Measurements from ENCODE around the gene SCRN2.

SCRN2 gene

DNA sequence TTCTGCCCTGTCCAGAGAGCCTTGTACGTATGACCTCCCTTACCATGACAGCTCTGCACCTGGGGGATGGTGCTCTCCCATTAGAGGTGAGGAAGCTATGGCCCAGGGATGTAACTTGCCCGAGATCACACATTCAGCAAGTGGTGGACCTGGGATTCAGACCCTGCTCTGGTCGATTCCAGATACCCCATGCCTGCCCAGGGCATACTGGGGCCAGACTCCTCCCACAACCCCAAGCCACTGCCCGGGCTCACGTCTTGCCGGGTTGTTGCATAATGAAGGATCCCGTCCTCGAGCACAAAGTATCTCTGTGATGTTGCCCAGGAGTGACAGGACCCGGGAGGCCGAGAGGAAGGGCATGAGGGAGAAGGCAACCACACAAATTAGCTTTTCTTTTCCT, 21.6 kb downstream of the SCRN2 start:
- no peak for DNase-seq

DNA sequence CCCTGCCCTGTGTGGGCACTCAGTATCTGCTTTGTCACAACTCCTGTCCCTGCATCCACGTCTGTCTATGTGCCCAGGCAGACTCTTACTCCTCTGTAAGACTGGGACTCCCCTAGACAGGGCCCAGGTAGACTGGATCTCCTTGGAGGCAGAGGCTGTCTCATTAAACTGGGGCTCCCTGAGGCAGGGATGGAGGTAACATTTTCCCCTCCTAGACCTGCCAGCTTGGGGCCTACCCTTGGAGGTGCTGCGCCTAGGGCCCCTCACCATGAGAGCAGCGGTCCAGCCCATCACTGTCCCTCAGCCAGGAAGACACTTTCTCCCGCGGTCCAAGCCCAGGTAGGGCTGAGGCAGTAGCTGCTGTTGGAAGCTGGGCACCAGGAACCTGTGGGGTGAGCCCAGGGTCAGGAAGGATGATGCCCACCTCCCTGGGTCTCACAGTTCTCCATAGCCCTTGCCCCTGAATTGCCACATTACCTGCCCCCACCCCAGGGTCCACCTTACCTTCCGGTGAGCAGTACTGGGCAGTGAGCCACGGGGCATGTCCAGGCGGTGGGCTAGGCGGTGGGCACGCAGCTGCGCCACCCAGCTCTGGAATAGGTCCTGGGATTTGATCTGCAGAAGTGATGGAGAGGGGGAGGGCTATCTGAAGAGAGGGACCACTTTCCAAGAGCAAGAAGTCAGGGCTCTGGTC, 22.9 kb downstream of the SCRN2 start:
- DNase-seq: no peak

DNA sequence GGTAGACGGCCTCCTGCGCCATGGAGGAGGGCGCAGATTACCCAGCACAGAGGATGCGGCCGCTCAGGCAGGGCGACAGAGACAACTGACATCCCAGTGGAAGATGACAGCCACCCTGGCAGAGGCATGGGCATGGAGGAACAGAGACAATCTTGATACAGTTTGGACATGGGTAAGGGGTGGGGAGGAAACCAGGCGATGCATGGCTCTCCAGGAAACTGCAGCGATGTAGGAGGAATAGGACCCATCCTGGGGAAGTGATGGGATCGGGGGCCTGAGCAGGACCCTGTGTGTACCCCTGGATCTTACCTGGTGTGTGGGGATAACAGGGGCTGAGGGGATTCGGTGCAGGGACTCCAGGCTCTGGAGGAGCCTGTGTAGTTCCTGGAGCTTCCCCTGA, 24.1 kb downstream of the SCRN2 start:
- no peak for DNase-seq

DNA sequence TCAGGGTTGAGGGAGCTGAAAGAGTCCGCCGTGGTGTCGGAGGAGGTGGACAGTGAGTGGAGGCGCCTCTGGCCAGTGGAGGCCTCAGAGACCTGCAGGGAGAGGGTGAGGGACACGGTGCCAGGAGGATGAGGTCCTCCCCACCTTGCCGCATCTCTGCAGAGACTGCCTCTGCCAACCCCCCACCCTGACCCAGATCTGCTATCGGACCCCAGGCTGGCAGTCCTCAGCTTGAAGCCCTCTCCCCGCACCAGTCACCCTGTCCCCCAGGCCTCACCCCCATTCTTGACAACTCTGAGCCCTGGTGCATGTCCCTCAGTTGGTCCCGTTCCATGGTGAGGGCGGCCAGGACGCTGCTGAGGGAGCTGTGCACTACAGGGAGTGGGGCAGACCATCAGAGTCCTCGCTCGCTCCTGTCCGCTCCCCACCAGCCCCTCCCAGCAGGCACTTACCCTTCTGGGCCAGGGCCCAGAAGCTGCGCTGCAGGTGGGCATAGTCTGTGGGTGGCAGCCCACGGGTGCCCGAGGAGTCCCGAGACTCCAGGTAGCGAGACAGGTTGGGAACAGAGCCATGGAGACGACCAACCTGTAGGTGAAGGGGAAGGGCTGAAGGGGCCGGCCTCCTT, 24.9 kb downstream of the SCRN2 start:
- DNase-seq: no peak

DNA sequence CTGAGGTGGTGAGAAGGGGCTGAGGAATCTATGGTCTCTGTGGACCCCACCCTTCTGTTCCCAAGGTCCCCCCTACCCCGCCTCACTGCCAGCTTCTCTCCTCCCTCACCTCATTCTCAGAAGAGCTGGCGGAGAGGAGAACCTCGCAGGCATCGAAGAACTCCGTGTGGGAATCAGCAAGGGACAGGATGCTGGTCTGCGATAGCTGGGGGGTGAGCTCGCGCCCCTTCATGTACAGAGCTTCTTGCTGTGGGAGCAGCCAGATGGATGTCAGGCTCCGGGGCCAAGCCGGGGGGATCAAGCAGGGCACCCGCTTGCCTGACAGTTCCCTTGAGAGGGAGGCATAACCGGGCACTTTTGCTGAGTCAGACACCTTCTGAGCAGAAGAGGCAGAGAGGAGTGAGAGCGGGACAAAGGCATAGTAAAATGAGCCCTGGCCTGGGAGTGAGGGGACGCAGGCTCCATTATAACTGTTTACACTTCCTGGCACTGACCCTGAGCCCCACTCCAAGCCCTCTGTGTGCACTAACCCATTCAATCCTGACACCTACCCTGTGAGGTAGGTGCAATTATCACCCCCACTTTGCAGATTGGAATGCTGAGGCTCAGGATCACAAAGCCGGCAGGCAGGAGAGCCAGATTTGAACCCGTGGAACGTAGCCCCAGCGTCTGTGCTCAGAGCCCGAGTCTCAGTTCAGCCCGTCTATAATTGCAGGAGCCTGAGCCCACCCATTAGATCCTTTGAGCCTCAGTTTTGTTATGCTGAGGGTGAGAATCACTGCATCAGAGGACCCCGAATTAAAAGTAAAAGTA, 25.8 kb downstream of the SCRN2 start:
- no peak for DNase-seq

DNA sequence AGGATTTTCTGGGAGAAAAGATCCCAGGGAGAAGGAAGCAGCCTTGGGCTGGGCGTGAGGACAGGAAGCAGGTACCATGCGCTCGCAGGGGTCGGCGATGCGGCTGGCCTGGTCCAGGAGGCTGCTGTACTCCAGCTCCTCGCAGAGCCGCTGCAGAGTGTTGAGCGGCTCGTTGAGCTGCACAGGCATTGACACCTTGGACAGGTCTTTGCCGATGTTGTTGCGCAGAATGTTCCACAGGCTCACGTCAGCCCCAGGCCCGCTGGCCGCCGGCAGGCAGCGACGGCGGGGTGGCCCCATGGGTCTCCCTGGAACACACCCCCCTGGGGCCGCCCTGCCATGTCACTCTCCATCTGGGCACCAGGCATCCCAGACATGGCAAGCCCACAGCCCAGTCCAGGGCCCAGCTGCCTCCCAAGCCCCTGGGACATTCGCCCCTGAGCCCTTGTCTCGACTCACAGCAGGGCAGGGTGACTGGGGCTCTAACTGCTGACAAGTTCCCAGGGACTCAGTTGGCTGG, 27.5 kb downstream of the SCRN2 start:
- DNase-seq: no peak

DNA sequence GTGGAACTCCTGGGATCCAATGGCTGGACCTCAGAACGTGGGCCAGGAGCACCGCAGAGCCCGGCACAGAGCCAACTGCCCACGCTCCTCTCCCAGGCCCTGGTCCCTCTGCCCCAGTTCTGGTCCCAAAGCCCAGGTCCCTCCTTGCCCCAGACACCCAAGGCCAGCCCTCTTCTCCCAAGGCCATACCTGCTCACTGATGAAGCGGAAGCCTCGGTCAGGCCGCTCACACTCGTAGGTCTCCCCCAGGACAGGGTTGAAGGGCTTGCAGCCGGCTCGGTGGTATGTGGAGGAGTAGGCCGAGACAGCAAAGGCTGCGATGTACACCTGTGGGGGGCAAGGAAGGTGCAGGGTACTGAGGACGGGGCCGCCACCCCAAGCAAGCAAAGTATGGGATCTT, 28.0 kb downstream of the SCRN2 start:
- DNase-seq: no peak

DNA sequence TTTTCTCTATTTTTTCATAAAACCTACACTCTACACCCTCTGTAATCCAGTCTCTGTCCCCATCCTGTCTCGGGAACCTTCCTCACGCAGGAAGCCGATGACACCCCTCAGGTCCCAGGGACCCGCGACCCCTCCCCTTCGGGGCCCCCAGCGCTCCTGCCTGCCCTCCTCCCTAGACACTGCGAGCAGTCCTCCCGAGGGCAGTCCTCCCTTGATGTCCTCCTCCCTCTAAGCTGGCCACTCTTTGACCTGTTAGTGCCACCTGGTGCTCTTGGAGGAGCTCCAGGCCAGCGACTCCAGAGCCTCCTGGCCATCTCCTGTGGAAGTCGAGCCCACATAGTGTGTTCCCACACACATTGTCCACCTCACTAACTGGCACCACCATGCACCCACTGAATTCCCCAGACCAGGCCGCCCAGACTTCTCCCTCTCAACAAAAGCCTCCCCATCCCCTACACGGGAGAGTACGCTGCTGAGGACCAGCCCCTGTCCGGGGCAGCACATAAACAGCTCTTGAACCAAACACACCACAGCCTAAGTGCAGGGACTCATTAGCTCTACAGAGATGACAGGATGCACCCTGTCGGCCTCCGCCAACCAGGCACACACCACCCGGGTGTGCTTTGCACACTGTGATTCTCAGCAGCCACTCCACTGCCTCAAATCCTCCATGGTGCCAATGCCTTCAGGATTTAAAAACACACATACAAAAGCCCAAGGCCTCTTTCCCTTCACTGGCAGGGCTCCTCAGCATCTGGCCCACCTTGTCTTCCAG, 28.7 kb downstream of the SCRN2 start:
- no peak for DNase-seq

GRCh38 chr17:47811709-47812108, 29.4 kb downstream of the SCRN2 start:
- no peak for DNase-seq

DNA sequence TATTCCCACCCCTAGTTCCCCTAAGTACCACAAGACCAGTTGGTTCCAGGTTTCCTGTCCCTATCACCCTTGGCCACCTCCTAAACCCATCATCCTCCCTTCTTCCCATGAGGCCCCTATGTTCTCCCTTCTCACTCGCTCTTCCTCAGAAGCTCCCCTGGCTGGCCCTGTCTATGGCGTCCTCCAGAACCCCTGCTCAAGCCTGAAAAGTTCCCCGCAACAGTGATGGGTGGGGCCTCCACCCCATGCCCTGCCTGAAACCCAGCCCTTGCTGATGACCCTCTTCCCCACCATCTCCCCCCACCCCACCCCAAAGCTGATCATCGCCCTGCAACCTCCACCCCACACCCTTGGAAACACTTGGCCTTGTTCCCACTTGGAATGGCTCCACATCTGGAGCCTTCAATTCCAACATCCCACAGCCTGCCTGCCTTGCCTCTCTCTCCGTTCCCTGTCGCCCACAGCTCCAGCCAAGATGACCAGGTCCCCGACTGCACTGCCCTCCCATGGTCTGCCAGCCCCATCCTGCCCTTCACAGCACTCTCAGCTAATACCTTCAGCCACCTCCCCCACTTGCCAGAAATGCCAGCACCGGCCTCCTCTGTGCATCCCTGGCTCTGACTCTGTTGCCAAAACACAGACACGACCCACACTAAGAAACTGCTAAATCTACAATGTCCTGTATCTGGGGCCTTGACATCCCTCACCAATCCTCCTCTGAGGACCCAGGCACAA, 30.0 kb downstream of the SCRN2 start:
- no peak for DNase-seq

GRCh38 chr17:47810200-47810821, 30.8 kb downstream of the SCRN2 start:
- peak; percentile 64 for DNase-seq

DNA sequence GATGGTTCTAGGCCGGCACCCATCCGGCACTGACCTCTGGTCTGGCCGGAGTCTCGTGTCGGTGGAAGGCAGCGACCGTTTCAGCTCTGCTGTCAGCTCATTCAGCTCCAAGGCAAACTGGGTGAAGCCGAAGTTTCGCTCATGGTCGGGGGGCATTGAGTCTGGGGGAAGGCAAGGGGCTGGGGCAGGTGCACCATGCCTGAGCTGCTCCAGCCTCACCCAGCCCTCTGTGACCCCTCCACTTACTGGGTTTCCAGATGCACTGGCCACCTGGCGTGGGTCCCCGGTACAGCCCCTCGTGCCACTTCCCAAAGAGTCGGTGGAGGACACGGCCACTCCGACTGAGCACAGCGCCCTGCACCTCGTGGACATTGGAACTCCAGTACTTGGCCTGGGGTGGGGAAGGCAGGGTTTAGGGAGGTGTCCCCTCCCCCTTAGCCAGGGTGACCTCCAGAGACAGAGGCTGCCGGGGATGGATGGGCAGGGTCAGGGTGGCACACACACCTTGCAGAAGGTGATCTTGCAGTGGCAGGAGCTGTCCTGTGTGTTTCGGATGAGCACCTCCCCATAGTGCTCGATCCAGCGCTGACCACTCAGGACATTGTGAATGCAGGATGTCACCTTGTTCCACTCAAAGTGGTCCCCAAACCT, 32.1 kb downstream of the SCRN2 start:
- no peak for DNase-seq

DNA sequence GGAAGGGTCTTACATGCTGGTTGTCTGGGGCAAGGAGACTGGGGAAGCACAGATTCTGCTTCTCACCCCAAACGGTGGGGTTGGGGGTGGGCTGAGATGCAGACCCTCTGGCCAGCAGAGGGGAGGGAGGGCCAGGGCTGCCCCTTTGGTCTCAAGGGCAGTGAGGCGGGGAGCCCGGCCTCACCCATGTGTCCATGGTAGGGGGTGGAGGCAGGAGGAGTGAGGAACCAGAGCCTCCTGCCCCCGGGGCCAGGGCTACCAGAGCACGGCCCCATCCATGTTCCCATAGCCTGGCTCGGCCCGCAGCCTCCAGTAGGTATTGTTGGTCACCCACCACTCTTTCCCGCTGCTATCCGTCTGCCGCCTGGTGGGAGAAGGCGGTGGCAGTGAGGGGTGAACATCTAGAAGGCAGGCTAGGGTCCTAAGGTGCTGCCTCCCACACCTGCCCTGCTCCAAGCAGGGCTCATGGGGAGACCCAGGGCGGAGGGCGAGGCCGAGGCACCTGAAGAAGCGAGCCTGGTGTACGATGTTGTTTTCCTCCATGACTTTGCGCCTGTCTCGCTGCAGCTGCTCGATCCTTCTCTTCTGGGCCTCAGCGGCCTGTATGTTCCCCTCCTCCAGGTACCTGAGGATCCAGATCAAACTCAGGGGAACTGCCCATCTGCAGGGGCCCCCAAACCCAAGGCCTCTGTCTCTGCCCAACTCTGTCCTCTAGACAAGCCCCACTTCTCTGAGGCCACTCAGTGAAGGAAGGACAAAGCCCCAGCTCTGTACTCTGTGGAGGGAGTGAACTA, 32.8 kb downstream of the SCRN2 start:
- no peak for DNase-seq

DNA sequence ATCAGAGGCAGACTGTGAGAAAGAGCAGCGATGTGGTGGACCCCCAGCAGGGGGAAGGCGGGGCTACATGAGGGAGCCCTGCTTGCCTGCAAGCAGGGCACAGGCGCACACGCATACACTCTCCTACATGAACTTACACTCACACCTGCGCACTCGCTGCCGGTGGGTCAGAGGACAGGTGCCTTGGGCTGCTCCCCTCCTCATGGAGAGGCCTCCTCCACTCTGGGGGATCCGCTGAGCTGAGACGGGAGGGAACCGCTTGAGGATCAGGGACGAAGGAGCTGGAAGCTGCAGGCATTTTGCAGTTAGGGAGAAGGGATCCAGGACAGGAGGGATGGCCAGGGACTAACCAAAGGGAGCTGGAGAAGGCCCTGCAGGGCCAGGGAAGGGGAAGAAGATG, 33.7 kb downstream of the SCRN2 start:
- no peak for DNase-seq

DNA sequence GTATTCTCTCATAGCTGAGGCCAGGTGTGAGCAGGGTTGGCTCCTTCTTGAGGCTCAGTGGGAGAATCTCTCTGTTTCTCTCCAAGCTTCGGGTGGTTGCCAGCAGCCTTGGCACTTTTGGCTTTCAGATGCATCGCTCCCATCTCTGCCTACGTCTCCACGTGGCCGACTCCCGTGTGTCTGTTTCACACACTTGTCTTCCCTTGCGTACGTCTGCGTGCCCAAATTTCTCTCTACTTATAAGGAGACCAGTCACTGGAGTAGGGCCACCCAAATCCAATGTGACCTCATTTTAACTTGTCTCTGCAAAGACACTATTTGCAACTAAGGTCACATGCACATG, 34.2 kb downstream of the SCRN2 start:
- no peak for DNase-seq

DNA sequence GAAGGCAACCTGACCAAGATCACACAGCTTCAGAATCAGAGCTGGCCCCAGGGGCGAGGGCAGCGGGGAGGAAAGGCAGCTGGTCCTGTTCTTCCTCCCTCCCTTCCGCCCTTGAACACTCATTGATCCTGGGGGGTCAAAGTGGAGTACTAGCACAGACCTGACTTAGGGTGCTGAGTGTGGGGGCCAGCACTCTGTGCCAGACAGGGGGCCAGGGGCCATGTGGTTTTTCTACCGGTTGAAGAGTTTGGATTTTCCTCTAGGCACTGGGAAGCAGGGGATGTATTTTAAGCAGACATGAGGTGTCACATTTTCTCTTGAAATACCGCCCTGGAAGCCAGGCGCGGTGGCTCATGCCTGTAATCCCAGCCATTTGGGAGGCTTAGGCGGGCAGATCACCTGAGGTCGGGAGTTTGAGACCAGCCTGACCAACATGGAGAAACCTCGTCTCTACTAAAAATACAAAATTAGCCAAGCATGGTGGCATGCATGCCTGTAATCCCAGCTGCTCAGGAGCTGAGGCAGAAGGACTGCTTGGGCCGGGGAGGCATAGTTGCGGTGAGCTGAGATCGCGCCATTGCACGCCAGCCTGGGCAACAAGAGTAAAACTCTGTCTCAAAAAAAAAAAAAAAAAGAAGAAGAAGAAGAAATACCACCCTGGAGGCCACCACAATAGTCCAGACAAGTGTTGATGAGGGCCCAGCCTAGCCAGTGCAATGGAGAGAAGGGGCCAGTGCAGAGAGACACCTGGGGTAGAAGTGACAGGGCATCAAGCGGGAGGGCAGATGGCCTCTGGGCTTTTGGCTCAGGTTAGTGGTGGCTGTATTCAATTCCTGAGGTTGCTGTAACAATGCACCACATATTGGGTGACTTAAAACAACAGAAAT, 34.8 kb downstream of the SCRN2 start:
- no peak for DNase-seq

DNA sequence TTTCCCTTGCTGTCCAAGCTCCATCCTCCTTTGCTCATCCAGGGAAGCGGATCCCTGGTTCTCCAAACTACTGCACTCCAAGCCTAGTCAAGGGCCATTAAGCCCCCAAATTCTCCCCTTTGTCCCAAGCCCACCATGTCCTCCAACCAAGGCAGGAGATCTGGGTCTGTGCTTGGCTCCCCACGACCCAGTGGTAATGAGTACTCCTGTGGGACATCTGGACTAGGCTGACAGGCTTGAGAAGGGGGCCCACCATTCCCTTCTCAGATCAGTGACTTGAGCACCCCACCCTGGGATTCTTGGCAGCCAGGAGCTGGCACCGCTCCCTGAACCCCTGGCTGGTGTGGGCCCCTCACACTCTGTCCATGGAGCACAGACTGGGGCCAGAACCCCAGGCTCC, 36.6 kb downstream of the SCRN2 start:
- no peak for DNase-seq

- DNase-seq: no peak
Measured at GRCh38 chr17:47803751-47804150, 37.3 kb downstream of the SCRN2 start.

DNA sequence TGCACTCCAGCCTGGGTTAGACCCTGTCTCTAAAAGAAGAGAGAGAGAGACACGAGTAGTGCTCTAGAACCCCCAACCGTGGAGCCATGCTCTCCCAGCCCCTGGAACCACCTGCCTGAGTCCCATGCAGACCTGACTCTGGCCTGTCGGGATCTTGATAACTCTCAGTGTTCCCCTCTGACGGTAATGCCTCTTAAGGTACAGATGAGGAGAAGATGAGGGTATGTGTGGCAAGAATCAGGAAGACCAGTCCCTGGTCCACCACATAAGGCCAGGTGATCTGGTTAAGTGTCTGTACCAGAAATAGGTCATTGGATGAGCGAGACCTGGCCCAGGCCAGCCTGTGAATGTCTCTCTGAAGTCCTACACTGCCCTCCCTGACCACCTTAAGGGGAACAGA, 37.9 kb downstream of the SCRN2 start:
- DNase-seq: no peak

Data from amniotic stem cell (primary cell).